Mesenchymal stem cell (in vitro differentiated cells and primary cell): ENCODE measurements around the gene ITPRID2.
"Not testable (repeated sequence)": the region's sequence is repeated elsewhere in the genome, so short reads cannot be mapped to it uniquely, and the experiment has no call there.

Experiments
- DNase-seq: peaks from one replicate; pipeline ENCODE4 v3.0.0-alpha.2; 2013
- H2AFZ ChIP-seq: one replicate; pipeline ENCODE4 v1.6.1; 2013; ENCODE audit warnings: low read depth, mild to moderate bottlenecking, control low read depth, inconsistent platforms, low read length, moderate library complexity
- H2AK5ac ChIP-seq: 2 replicates; pipeline ENCODE4 v1.6.1; 2013; ENCODE audit warnings: low read length, moderate library complexity, mild to moderate bottlenecking, inconsistent platforms; ENCODE audit not compliant: severe bottlenecking
- H2BK120ac ChIP-seq: one replicate; pipeline ENCODE4 v1.6.1; 2013; ENCODE audit warnings: low read depth, mild to moderate bottlenecking, inconsistent platforms, low read length, moderate library complexity
- H2BK12ac ChIP-seq, 2 experiments: one replicate each; pipeline ENCODE4 v1.6.1; 2013; ENCODE audit warnings: inconsistent platforms in 2 of 2, low read length in 2 of 2, mild to moderate bottlenecking in 2 of 2, moderate library complexity in 2 of 2, control low read depth in 1 of 2
- H2BK15ac ChIP-seq: one replicate; pipeline ENCODE4 v1.6.1; 2013; ENCODE audit warnings: mild to moderate bottlenecking, low read depth, inconsistent platforms; ENCODE audit not compliant: poor library complexity, severe bottlenecking
- H2BK5ac ChIP-seq: 2 replicates; pipeline ENCODE4 v1.6.1; 2013; ENCODE audit warnings: low read depth, mild to moderate bottlenecking, low read length, control low read depth, inconsistent platforms; ENCODE audit not compliant: poor library complexity, severe bottlenecking
- H3K14ac ChIP-seq, 2 experiments: one replicate each; pipeline ENCODE4 v1.6.1; 2013; ENCODE audit warnings: inconsistent platforms in 2 of 2, low read length in 2 of 2, control low read depth in 1 of 2, mild to moderate bottlenecking in 1 of 2, moderate library complexity in 1 of 2
- H3K18ac ChIP-seq, 2 experiments: one replicate each; pipeline ENCODE4 v1.6.1; 2013; ENCODE audit warnings: inconsistent platforms in 2 of 2, low read length in 2 of 2, control low read depth in 1 of 2, low read depth in 1 of 2, mild to moderate bottlenecking in 1 of 2
- H3K23ac ChIP-seq, 2 experiments: one replicate each; pipeline ENCODE4 v1.6.1; 2013; ENCODE audit warnings: inconsistent platforms in 2 of 2, low read length in 2 of 2, mild to moderate bottlenecking in 2 of 2, moderate library complexity in 2 of 2, control low read depth in 1 of 2
- H3K27ac ChIP-seq: 2 replicates; pipeline ENCODE4 v1.5.1; 2013; ENCODE audit warnings: mild to moderate bottlenecking, moderate library complexity, low read length, control low read depth, inconsistent platforms; ENCODE audit not compliant: poor library complexity, severe bottlenecking
- H3K27me3 ChIP-seq, 2 experiments: 2 replicates each; pipeline versions ENCODE4 v1.6.1 to v1.7.0; 2013; ENCODE audit warnings: low read length in 2 of 2, mild to moderate bottlenecking in 2 of 2, moderate library complexity in 2 of 2, control low read depth in 1 of 2, inconsistent platforms in 1 of 2; ENCODE audit not compliant: control insufficient read depth in 1 of 2, insufficient read depth in 1 of 2
- H3K36me3 ChIP-seq, 2 experiments: 2 replicates each; pipeline versions ENCODE4 v1.6.1 to v1.7.0; 2013; ENCODE audit warnings: low read length in 2 of 2, control low read depth in 1 of 2, inconsistent platforms in 1 of 2, low read depth in 1 of 2, mild to moderate bottlenecking in 1 of 2; ENCODE audit not compliant: insufficient read depth in 2 of 2, control insufficient read depth in 1 of 2
- H3K4ac ChIP-seq, 2 experiments: one replicate each; pipeline ENCODE4 v1.6.1; 2013; ENCODE audit warnings: inconsistent platforms in 2 of 2, low read length in 2 of 2, mild to moderate bottlenecking in 2 of 2, moderate library complexity in 2 of 2, control low read depth in 1 of 2, low read depth in 1 of 2
- H3K4me1 ChIP-seq: 2 replicates; pipeline ENCODE4 v1.6.1; 2013; ENCODE audit warnings: low read depth, low read length, control low read depth; ENCODE audit not compliant: control insufficient read depth, insufficient read depth
- H3K4me2 ChIP-seq: 2 replicates; pipeline ENCODE4 v1.6.1; 2013; ENCODE audit warnings: low read length, mild to moderate bottlenecking, inconsistent platforms; ENCODE audit not compliant: poor library complexity, severe bottlenecking
- H3K4me3 ChIP-seq, 2 experiments: 2 replicates each; pipeline versions ENCODE4 v1.5.1 to v1.7.0; 2013; ENCODE audit warnings: low read length in 2 of 2, mild to moderate bottlenecking in 2 of 2, control low read depth in 1 of 2, low read depth in 1 of 2; ENCODE audit not compliant: insufficient read depth in 1 of 2
- H3K79me1 ChIP-seq: replicated peaks from 2 replicates; pipeline ENCODE4 v1.6.1; 2013; ENCODE audit warnings: mild to moderate bottlenecking, control low read depth, low read length, inconsistent platforms; ENCODE audit not compliant: poor library complexity, severe bottlenecking
- H3K9ac ChIP-seq: 2 replicates; pipeline ENCODE4 v1.7.0; 2013; ENCODE audit warnings: mild to moderate bottlenecking, low read length, moderate library complexity
- H3K9me3 ChIP-seq: 2 replicates; pipeline ENCODE4 v1.7.0; 2013; ENCODE audit warnings: mild to moderate bottlenecking, low read length; ENCODE audit not compliant: control insufficient read depth
- H4K8ac ChIP-seq: one replicate; pipeline ENCODE4 v1.6.1; 2013; ENCODE audit warnings: inconsistent platforms, mild to moderate bottlenecking, low read length, moderate library complexity
- H4K91ac ChIP-seq: one replicate; pipeline ENCODE4 v1.6.1; 2013; ENCODE audit warnings: mild to moderate bottlenecking, low read length, inconsistent platforms
- whole genome bisulfite sequencing: methylation state at CpG from one replicate; pipeline ENCODE4 v1.1.7; 2013; ENCODE audit warnings: mixed read lengths; 5-methylcytosine and 5-hydroxymethylcytosine counted together

Gene ITPRID2

GRCh38 chr2:181953881-181954537, 62.5 kb downstream of the ITPRID2 start:
- Histone ChIP-seq H3K4ac (no peak overlapping the region), H3K4me2 (peak overlapping the region; percentile 52), H3K18ac (peak overlapping the region in 1 of 2 experiments; percentile 43), H4K8ac (no peak overlapping the region), H3K9me3 (no peaks in the 10 kb centered on the region), H2BK120ac (peak overlapping the region; percentile 68), H2AK5ac (no peak overlapping the region), H3K23ac (no peak overlapping the region), H2AFZ (no peak overlapping the region), H3K9ac (peak overlapping the region; percentile 49), H3K4me3 (peak overlapping the region; percentile 60), H3K27ac (no peak overlapping the region), H4K91ac (no peak overlapping the region), H3K36me3 (no peaks in the 10 kb centered on the region), H3K79me1 (peaks cover 1% of the 10 kb centered on the region), H3K27me3 (no peaks in the 10 kb centered on the region), H2BK15ac (no peak overlapping the region), H2BK12ac (peak overlapping the region in 1 of 2 experiments; percentile 76), H2BK5ac (no peak overlapping the region), H3K4me1 (peaks cover 3% of the 10 kb centered on the region), H3K14ac (no peak overlapping the region)
- DNase-seq: peak; percentile 69
- WGBS: 8% methylated on average over 19 of the region's 19 CpGs

- WGBS: 16% methylated on average over 3 of the region's 4 CpGs
These were observed 63.0 kb downstream of the ITPRID2 start for GRCh38 chr2:181954538-181954883.

GRCh38 chr2:181955010-181955409, 63.5 kb downstream of the ITPRID2 start:
- no CpG with 5 or more reads among the region's 1 CpG for WGBS
- H3K27me3 ChIP-seq: no peaks in the 10 kb centered on the region
- H2AFZ ChIP-seq: no peak overlapping the region
- no peak overlapping the region for H3K18ac ChIP-seq
- H3K79me1 ChIP-seq: peaks cover 1% of the 10 kb centered on the region
- H2BK15ac ChIP-seq: no peak overlapping the region
- peak; percentile 57 for DNase-seq
- H3K27ac ChIP-seq: peak overlapping the region; percentile 59
- H3K9ac ChIP-seq: peak overlapping the region; percentile 49
- H3K14ac ChIP-seq: no peak overlapping the region
- no peak overlapping the region for H3K4ac ChIP-seq
- H2BK120ac ChIP-seq: no peak overlapping the region
- H3K4me1 ChIP-seq: peaks cover 3% of the 10 kb centered on the region
- no peak overlapping the region for H3K4me2 ChIP-seq
- H3K23ac ChIP-seq: no peak overlapping the region
- no peak overlapping the region for H2BK5ac ChIP-seq
- H3K9me3 ChIP-seq: no peaks in the 10 kb centered on the region
- no peak overlapping the region for H2AK5ac ChIP-seq
- H4K91ac ChIP-seq: no peak overlapping the region
- no peak overlapping the region for H3K4me3 ChIP-seq
- no peak overlapping the region for H2BK12ac ChIP-seq
- H3K36me3 ChIP-seq: no peaks in the 10 kb centered on the region
- H4K8ac ChIP-seq: no peak overlapping the region

More at GRCh38 chr2:181954538-181954883, 63.0 kb downstream of the ITPRID2 start:
- Histone ChIP-seq H3K23ac (no peak overlapping the region), H3K14ac (no peak overlapping the region), H3K4me3 (peak overlapping the region in 1 of 2 experiments; percentile 60), H3K18ac (no peak overlapping the region), H3K27ac (peak overlapping the region; percentile 59), H3K27me3 (no peaks in the 10 kb centered on the region), H3K4ac (no peak overlapping the region), H4K91ac (no peak overlapping the region), H2BK12ac (no peak overlapping the region), H3K4me2 (no peak overlapping the region), H3K9ac (peak overlapping the region; percentile 49), H2AK5ac (no peak overlapping the region), H4K8ac (no peak overlapping the region), H2BK15ac (no peak overlapping the region), H2BK120ac (no peak overlapping the region), H3K36me3 (no peaks in the 10 kb centered on the region), H2AFZ (no peak overlapping the region), H2BK5ac (no peak overlapping the region), H3K79me1 (peaks cover 1% of the 10 kb centered on the region), H3K4me1 (peaks cover 3% of the 10 kb centered on the region), H3K9me3 (no peaks in the 10 kb centered on the region)
- DNase-seq: no peak

DNA sequence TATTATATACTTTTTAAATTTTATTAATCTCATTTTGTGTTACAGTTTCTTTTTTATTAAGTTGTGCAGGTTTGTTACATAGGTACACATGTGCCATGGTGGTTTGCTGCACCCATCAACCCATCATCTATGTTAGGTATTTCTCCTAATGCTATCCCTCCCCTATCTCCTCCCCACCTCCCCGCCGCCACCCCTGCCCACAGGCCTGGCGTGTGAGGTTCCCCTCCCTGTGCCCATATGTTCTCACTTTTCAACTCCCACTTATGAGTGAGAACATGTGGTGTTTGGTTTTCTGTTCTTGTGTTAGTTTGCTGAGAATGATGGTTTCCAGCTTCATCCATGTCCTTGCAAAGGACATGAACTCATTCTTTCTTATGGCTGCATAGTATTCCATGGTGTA, 64.3 kb downstream of the ITPRID2 start:
- not testable (repeated sequence) for H4K91ac ChIP-seq, H4K8ac ChIP-seq, H3K9me3 ChIP-seq, H2BK5ac ChIP-seq, H2BK12ac ChIP-seq, H2AK5ac ChIP-seq, H3K36me3 ChIP-seq, H3K9ac ChIP-seq, H3K4me3 ChIP-seq, H2AFZ ChIP-seq, H3K4ac ChIP-seq, H3K79me1 ChIP-seq, H3K23ac ChIP-seq, H2BK120ac ChIP-seq, H3K27ac ChIP-seq, H3K14ac ChIP-seq, H3K27me3 ChIP-seq, H3K18ac ChIP-seq, H3K4me2 ChIP-seq, DNase-seq, H2BK15ac ChIP-seq, H3K4me1 ChIP-seq
- WGBS: no CpG with 5 or more reads among the region's 3 CpGs
